Osteoblast (primary cell): ENCODE data around the gene TAS1R1. TPM values are rescaled to one million over a fixed set of nuclear protein-coding genes. Genes with fewer than 3 reads are reported as not detected.

ENCODE experiments used
- DNase-seq: peaks from one replicate; pipeline ENCODE4 v3.0.0; 2011; ENCODE audit warnings: low spot score, mixed read lengths; ENCODE audit not compliant: insufficient read length; ENCODE audit errors: missing footprints
- H2AFZ ChIP-seq: 2 replicates; pipeline ENCODE4 v1.6.0; 2011; ENCODE audit warnings: mild to moderate bottlenecking, low read length
- H3K27ac ChIP-seq: 2 replicates; pipeline ENCODE4 v1.5.1; 2011; ENCODE audit warnings: mild to moderate bottlenecking, low read depth, low read length, moderate library complexity
- H3K27me3 ChIP-seq: 2 replicates; pipeline ENCODE4 v1.6.0; 2012; ENCODE audit warnings: mild to moderate bottlenecking, control low read depth, inconsistent platforms, low read length, moderate library complexity; ENCODE audit not compliant: insufficient read depth
- H3K36me3 ChIP-seq: 2 replicates; pipeline ENCODE4 v1.5.1; 2011; ENCODE audit warnings: mild to moderate bottlenecking, low read length, control low read depth, moderate library complexity; ENCODE audit not compliant: insufficient read depth
- H3K4me1 ChIP-seq: 2 replicates; pipeline ENCODE4 v1.5.1; 2011; ENCODE audit warnings: mild to moderate bottlenecking, low read length, control low read depth, moderate library complexity; ENCODE audit not compliant: insufficient read depth
- H3K4me2 ChIP-seq: 2 replicates; pipeline ENCODE4 v1.6.0; 2011; ENCODE audit warnings: mild to moderate bottlenecking, low read length; ENCODE audit not compliant: insufficient read depth
- H3K4me3 ChIP-seq: fragments of 200-600 bp; sonication (generic); 3 replicates; pipeline ENCODE4 v1.5.1; 2012; ENCODE audit warnings: mild to moderate bottlenecking, low read length, inconsistent platforms; ENCODE audit not compliant: insufficient read depth
- H3K79me2 ChIP-seq: 2 replicates; pipeline ENCODE4 v1.6.0; 2012; ENCODE audit warnings: mild to moderate bottlenecking, low read length, control low read depth, inconsistent platforms; ENCODE audit not compliant: insufficient read depth
- H3K9me3 ChIP-seq: 2 replicates; pipeline ENCODE4 v1.5.1; 2011; ENCODE audit warnings: low read depth, low read length, control low read depth
- H4K20me1 ChIP-seq: 2 replicates; pipeline ENCODE4 v1.6.0; 2012; ENCODE audit warnings: mild to moderate bottlenecking, low read length, control low read depth; ENCODE audit not compliant: insufficient read depth
- CTCF ChIP-seq: IDR thresholded peaks from 2 replicates; pipeline ENCODE4 v1.5.1; 2011; ENCODE audit warnings: mild to moderate bottlenecking, low read depth, low read length, moderate library complexity; ENCODE audit errors: extremely low read depth
- total RNA-seq: library from RNA; depleted of rRNA; stranded (reverse); fragments of >200 nt; gene quantifications from 2 replicates; pipeline ENCODE4 v1.2.3, GENCODE V29; 2012

Gene TAS1R1
- total RNA-seq, 1 donor, result under 0.01 TPM

GRCh38 chr1:6591222-6591621, 36.1 kb downstream of the TAS1R1 start:
- H3K4me1 ChIP-seq, result no peaks in the 10 kb centered on the region
- peaks cover 78% of the 10 kb centered on the region for H3K36me3 ChIP-seq
- H3K27me3 ChIP-seq, result no peaks in the 10 kb centered on the region
- DNase-seq, result peak; percentile 64
- no peak overlapping the region for H3K4me3 ChIP-seq
- peaks cover 54% of the 10 kb centered on the region for H4K20me1 ChIP-seq
- no peak overlapping the region for H3K27ac ChIP-seq
- no peaks in the 10 kb centered on the region for H3K9me3 ChIP-seq
- H3K4me2 ChIP-seq, result no peak overlapping the region
- no peak overlapping the region for H2AFZ ChIP-seq
- no peak for TF ChIP-seq CTCF
- peaks cover 58% of the 10 kb centered on the region for H3K79me2 ChIP-seq

DNA sequence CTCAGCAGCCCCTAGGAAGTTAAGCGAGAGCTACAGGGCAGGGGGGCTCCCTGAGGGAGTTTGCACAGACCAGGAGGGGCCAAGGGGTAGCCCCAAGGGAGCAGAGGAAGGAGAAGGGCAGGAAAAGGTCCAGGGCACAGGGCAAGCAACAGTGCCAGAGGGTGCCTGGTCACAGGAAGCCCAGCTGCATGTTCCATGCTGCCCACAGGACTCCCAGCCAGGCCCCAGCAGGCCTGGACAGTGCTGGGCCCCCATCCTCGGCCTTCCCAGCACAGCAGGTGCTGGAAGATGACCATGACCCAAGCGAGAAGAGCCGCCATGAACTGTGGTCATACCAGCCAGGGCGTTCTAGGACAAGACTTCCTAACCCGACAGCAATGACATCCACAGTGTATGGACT, 36.5 kb downstream of the TAS1R1 start:
- no peak overlapping the region for H2AFZ ChIP-seq
- DNase-seq, result peak; percentile 62
- TF ChIP-seq CTCF, result no peak
- H3K36me3 ChIP-seq, result peaks cover 82% of the 10 kb centered on the region
- H4K20me1 ChIP-seq, result peaks cover 59% of the 10 kb centered on the region
- no peaks in the 10 kb centered on the region for H3K9me3 ChIP-seq
- H3K4me1 ChIP-seq, result no peaks in the 10 kb centered on the region
- H3K27ac ChIP-seq, result no peak overlapping the region
- peaks cover 62% of the 10 kb centered on the region for H3K79me2 ChIP-seq
- no peaks in the 10 kb centered on the region for H3K27me3 ChIP-seq
- no peak overlapping the region for H3K4me3 ChIP-seq
- H3K4me2 ChIP-seq, result no peak overlapping the region

- Histone ChIP-seq H3K27me3 (no peaks in the 10 kb centered on the region), H3K4me3 (no peak overlapping the region), H3K4me1 (no peaks in the 10 kb centered on the region), H3K9me3 (no peaks in the 10 kb centered on the region), H4K20me1 (peaks cover 67% of the 10 kb centered on the region), H3K27ac (no peak overlapping the region), H2AFZ (no peak overlapping the region), H3K4me2 (no peak overlapping the region), H3K36me3 (peaks cover 90% of the 10 kb centered on the region), H3K79me2 (peaks cover 70% of the 10 kb centered on the region)
- TF ChIP-seq CTCF, result no peak
- DNase-seq, result peak; percentile 71
Measured at GRCh38 chr1:6592441-6592840, 37.3 kb downstream of the TAS1R1 start.

DNA sequence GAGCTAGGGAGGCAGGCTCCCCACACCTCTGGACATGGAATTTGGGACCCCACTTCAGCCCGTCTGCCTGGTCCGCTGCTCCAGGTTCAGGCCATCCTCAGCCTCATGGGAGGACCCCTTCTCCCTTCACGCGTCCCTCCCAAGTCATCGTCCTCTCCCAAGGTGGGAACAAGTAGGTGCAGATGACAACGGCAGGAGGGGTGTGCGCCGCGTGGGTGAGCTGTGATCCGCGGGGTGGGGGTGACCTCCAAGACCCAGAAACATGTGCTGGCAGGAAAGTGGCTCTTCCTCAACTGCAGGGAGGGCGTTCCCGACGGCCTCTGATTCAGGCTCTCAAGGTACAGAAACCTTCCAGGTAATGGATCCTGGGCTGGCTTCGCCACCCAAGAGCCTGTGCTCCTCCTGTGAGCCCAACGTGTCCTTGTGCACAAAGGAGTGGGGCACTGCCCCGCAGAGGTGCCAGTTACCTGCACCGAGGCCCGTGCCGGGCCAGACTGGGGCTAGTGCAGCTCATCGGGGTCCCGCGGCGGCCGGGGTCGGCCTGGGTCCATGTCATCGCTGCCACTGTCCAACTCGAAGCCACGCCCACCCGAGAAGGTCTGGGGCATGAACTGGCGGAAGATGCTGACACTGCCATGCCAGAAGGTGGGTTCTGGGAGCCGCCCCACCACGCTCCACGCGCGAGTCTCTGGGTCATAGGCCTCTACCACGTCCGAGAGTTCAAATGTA, 37.9 kb downstream of the TAS1R1 start:
- H3K27me3 ChIP-seq, result no peaks in the 10 kb centered on the region
- no peaks in the 10 kb centered on the region for H3K4me1 ChIP-seq
- no peak overlapping the region for H3K4me2 ChIP-seq
- H3K79me2 ChIP-seq, result peaks cover 76% of the 10 kb centered on the region
- TF ChIP-seq CTCF, result no peak
- H3K4me3 ChIP-seq, result no peak overlapping the region
- H3K27ac ChIP-seq, result no peak overlapping the region
- H3K36me3 ChIP-seq, result peaks cover 92% of the 10 kb centered on the region
- H3K9me3 ChIP-seq, result no peaks in the 10 kb centered on the region
- H4K20me1 ChIP-seq, result peaks cover 69% of the 10 kb centered on the region
- H2AFZ ChIP-seq, result no peak overlapping the region
- DNase-seq, result peak; percentile 26
